Upper lobe of left lung (tissue), 6 donors: ENCODE measurements around the gene TYW1. TPM values are rescaled to one million over a fixed set of nuclear protein-coding genes. Genes with fewer than 3 reads are reported as not detected.
A peak's percentile ranks its signal among the peaks of the same experiment; 100 is the strongest.
"Not testable (repeated sequence)": the region's sequence is repeated elsewhere in the genome, so short reads cannot be mapped to it uniquely, and the experiment has no call there.

ENCODE experiments used
- ATAC-seq, 2 donors: fragments of 200-7000 bp; cut with Tn5 transposase; one replicate each; pipeline ENCODE4 v1.9.1; 2022; ENCODE audit warnings: mild to moderate bottlenecking in 2 of 2, moderate library complexity in 2 of 2; ENCODE audit not compliant: low FRiP score in 2 of 2
- DNase-seq, 2 donors: peaks; one replicate each; pipeline ENCODE4 v3.0.0-alpha.2; 2019 to 2020
- H3K27ac ChIP-seq, 4 donors: fragments of 200-600 bp; sonication (generic); one replicate each; pipeline ENCODE4 v1.5.1; 2016 to 2019
- H3K27me3 ChIP-seq, 4 donors: fragments of 200-600 bp; sonication (generic); one replicate each; pipeline ENCODE4 v1.5.1; 2017 to 2019
- H3K36me3 ChIP-seq, 4 donors: fragments of 200-600 bp; sonication (generic); one replicate each; pipeline ENCODE4 v1.5.1; 2016 to 2019
- H3K4me1 ChIP-seq, 4 donors: fragments of 200-600 bp; sonication (generic); one replicate each; pipeline ENCODE4 v1.5.1; 2018 to 2019
- H3K4me3 ChIP-seq, 4 donors: fragments of 200-600 bp; sonication (generic); one replicate each; pipeline ENCODE4 v1.5.1; 2017 to 2019; ENCODE audit warnings: mild to moderate bottlenecking in 2 of 4, moderate library complexity in 1 of 4
- H3K9me3 ChIP-seq, 4 donors: fragments of 200-600 bp; sonication (generic); one replicate each; pipeline ENCODE4 v1.5.1; 2018 to 2019
- WGBS, 2 donors: methylation state at CpG; one replicate each; pipeline ENCODE4 v1.1.5; 2017 to 2018; 5-methylcytosine and 5-hydroxymethylcytosine counted together
- total RNA-seq, 6 donors: library from RNA; depleted of rRNA in 4 of 6; stranded (reverse); fragments of >200 nt in 4 of 6; gene quantifications; one replicate each; pipeline versions ENCODE4 v1.1.0 to v1.2.1, GENCODE V29; 2016 to 2021
- donor health status: DM: no; HTN: no; CAD: no; lungs with moderate emphysema.
- donor health status: DM: no; HTN: yes; CAD: no; lungs with severe emphysema.

The TYW1 gene
- total RNA-seq, 6 donors from 2014 or later, result 13.9 to 40.9 (median 17.2) TPM

DNA sequence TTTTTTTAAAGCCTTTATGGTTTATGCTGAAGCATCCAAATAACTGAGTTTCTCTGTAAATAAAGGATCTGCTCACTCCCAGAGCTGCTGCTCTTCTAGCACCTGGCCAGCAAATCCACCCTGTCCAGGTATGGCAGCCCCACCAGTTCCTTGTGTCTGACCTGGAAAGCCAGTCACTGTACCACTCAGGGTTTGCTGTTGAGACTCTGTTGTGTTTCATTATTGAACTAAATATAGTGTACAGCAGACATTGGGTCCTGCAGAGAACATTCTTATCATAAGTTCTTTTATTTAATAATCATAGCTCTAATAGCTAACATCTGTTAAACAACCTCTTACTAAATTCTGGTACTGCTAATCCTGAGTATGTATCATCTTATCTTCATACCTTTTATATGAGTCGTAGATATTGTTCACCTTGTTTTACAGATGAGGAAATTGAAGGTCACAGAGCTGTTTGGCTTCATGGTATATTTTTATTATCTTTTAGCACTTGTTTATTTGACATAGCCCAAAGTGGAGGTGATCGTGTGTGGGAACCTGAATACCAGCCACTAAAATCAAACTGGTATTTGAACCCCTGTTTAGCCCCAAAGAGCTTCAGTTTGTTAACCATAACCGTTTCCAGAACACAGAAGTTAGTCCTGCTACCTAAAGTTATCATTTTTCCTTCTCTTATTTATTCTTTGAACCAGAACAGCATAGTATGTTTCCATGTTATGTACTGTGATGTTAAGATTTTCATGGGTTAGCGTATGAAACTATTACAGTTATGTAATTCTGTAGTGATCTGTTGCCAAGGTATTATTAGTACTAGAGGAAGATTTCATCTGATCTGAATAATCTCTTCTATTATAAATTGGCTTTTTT lies 139.2 kb downstream of the TYW1 start:
- 72 to 79% methylated on average over 4 of the region's 4 CpGs for WGBS, 2 donors
- ATAC-seq, result peak in 1 of 2 donors; percentile 26

DNA sequence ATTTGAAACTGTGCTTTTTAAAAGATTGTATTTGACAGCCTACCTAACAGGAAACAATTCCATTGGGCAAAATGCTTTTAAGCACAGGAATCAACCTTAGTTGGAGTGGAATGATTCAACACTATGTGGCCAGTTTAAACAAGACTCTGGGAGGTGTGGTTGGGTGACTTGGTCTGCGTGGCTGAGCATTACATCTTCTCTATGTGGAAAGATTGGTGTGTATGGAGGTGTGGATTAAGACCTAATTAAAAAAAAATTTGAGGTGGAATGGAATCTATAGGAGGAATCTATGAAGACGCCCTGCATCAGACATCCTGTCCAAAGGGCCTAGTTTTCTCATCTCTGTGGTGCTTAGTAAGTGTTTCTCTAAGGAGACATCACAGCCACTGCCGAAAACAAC lies 140.9 kb downstream of the TYW1 start:
- 69 to 84% methylated on average over 3 of the region's 3 CpGs for WGBS, 2 donors
- not testable (repeated sequence) for H3K27me3 ChIP-seq, H3K4me3 ChIP-seq, H3K4me1 ChIP-seq, H3K36me3 ChIP-seq, ATAC-seq, H3K9me3 ChIP-seq, DNase-seq, H3K27ac ChIP-seq

More for the DNA sequence above, 139.2 kb downstream of the TYW1 start:
- DNase-seq, H3K27me3 ChIP-seq, H3K9me3 ChIP-seq, H3K27ac ChIP-seq, H3K36me3 ChIP-seq, H3K4me3 ChIP-seq, H3K4me1 ChIP-seq: not testable (repeated sequence)

- not testable (repeated sequence) for H3K27ac ChIP-seq, H3K36me3 ChIP-seq, H3K27me3 ChIP-seq, DNase-seq, ATAC-seq, H3K9me3 ChIP-seq, H3K4me3 ChIP-seq
- peaks cover 0 to 13% (median 4%) of the 10 kb centered on the region in 4 donors for H3K4me1 ChIP-seq
- 84 to 97% methylated on average over 3 of the region's 3 CpGs for WGBS, 2 donors
Measured at GRCh38 chr7:67139876-67140275, 143.2 kb downstream of the TYW1 start.

- not testable (repeated sequence) for H3K9me3 ChIP-seq, H3K27me3 ChIP-seq, H3K27ac ChIP-seq, H3K36me3 ChIP-seq, DNase-seq, H3K4me3 ChIP-seq, ATAC-seq
- peaks cover 0 to 13% (median 4%) of the 10 kb centered on the region in 4 donors for H3K4me1 ChIP-seq
- WGBS, 2 donors, result 96 to 98% methylated on average over 2 of the region's 2 CpGs
Measured at GRCh38 chr7:67141001-67141400, 144.4 kb downstream of the TYW1 start.

GRCh38 chr7:67143091-67143786 lies 146.6 kb downstream of the TYW1 start:
- 42 to 52% methylated on average over 9 of the region's 9 CpGs for WGBS, 2 donors
- Histone ChIP-seq H3K27ac (peak overlapping the region in 2 of 4 donors; percentile 23 to 55), H3K4me1 (peaks cover 0 to 13% (median 4%) of the 10 kb centered on the region in 4 donors)
- peak in 1 of 2 donors; percentile 40 for ATAC-seq
- not testable (repeated sequence) for H3K4me3 ChIP-seq, H3K9me3 ChIP-seq, H3K36me3 ChIP-seq, H3K27me3 ChIP-seq
- peak in 1 of 2 donors; percentile 37 for DNase-seq

DNA sequence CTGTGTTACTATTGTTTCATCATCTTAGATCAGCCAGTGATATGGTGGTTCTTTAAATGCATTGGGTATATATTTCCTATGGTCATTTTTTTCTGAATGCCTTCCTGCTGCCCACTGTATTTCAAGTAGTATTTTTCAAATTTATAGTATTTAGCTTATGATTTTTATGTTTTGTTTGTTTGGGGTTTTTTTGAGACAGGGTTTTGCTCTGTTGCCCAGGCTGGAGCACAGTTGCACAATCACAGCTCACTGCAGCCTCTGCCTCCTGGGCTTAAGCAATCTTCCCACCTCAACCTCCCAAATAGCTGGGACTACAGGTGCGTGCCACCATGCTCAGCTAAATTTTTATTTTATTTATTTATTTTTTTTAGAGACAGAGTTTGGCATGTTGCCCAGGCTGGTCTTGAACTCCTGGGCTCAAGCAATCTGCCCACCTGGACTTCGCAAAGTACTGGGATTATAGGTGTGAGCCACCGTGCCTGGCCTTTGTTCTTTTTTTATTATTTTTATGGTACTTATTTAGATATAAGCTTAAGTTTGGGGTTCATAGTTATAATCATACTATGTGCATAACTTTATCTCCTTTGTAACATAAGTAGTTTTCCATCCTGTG lies 149.1 kb downstream of the TYW1 start:
- H3K27me3 ChIP-seq, H3K9me3 ChIP-seq, H3K27ac ChIP-seq, H3K4me3 ChIP-seq, DNase-seq, H3K36me3 ChIP-seq, ATAC-seq: not testable (repeated sequence)
- WGBS, 2 donors, result 91 to 100% methylated on average over 3 of the region's 3 CpGs
- H3K4me1 ChIP-seq, result peaks cover 0 to 13% (median 4%) of the 10 kb centered on the region in 4 donors

- not testable (repeated sequence) for DNase-seq, H3K36me3 ChIP-seq, H3K9me3 ChIP-seq, H3K27ac ChIP-seq, H3K4me1 ChIP-seq, H3K4me3 ChIP-seq, H3K27me3 ChIP-seq, ATAC-seq
Measured at GRCh38 chr7:67149131-67149530, 152.5 kb downstream of the TYW1 start.

GRCh38 chr7:67154374-67154773 lies 157.7 kb downstream of the TYW1 start:
- H3K4me3 ChIP-seq, H3K36me3 ChIP-seq, H3K27ac ChIP-seq, DNase-seq, ATAC-seq, H3K9me3 ChIP-seq, H3K27me3 ChIP-seq, H3K4me1 ChIP-seq: not testable (repeated sequence)

DNA sequence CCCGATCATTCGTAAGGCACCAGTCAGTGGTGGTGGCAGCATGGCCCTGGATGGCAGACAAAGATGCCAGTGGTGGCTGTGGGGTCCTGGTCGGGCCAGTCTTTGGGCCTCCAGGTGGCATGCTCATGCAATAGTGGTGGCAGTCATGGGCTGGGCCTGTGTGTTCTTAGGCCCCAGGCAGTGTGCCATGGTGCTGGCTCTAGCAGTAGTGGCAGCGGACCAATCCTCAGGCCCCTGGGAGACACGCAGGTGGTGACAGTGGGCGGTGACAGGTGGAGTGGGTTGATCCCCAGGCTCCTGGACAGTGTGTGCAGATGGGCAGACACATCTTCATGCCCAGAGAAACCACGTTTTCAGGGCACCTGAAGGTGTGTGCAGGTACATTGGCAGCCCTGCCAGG lies 159.4 kb downstream of the TYW1 start:
- 77 to 100% methylated on average over 2 to 7 of the region's 7 CpGs for WGBS, 2 donors
- not testable (repeated sequence) for DNase-seq, ATAC-seq, H3K4me1 ChIP-seq, H3K4me3 ChIP-seq, H3K9me3 ChIP-seq, H3K27ac ChIP-seq, H3K36me3 ChIP-seq, H3K27me3 ChIP-seq

GRCh38 chr7:67163285-67163684 lies 166.7 kb downstream of the TYW1 start:
- ATAC-seq, H3K4me3 ChIP-seq: not testable (repeated sequence)
- 63 to 71% methylated on average over 5 of the region's 5 CpGs for WGBS, 2 donors

DNA sequence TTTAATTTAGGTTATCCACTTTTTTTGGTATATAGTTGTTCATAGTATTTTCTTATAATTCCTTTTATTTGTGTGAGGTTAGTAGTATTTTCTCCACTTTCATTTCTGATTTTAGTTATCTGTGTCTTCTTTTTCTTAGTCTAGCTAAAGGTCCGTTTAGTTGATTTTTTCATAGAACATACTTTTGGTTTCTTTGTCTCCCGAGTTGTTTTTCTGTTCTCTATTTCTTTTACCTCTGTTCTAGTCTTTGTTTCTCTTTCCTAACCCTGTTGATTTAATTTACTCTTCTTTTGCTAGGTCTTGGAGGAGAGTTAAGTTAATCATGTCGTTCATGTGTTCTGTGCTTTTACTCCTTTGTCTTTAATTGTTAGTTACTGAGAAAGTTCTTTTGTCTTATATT lies 174.5 kb downstream of the TYW1 start:
- ATAC-seq, H3K27me3 ChIP-seq: not testable (repeated sequence)
- 73 to 93% methylated on average over 3 of the region's 3 CpGs for WGBS, 2 donors

More at GRCh38 chr7:67163285-67163684, 166.7 kb downstream of the TYW1 start:
- not testable (repeated sequence) for DNase-seq, H3K4me1 ChIP-seq, H3K9me3 ChIP-seq, H3K27ac ChIP-seq, H3K27me3 ChIP-seq, H3K36me3 ChIP-seq

More for the DNA sequence above, 174.5 kb downstream of the TYW1 start:
- H3K36me3 ChIP-seq, H3K27ac ChIP-seq, H3K9me3 ChIP-seq, H3K4me3 ChIP-seq, H3K4me1 ChIP-seq, DNase-seq: not testable (repeated sequence)
